Endothelial cell of umbilical vein (primary cell): ENCODE measurements around the gene KIF23. TPM values are rescaled to one million over a fixed set of nuclear protein-coding genes. Genes with fewer than 3 reads are reported as not detected.

Source experiments
- BruUV-seq: library from RNA; stranded (reverse); fragments of 400-500 nt; replicated peaks from 2 replicates; lab custom pipeline; 2021; lab: Mats Ljungman, UMichigan
- CTCF ChIA-PET: fragments of 300-600, 350-600 bp; sonication (Branson Sonifier 250); formaldehyde crosslinking; loops from one replicate; lab custom pipeline; 2021; ENCODE audit warnings: antibody characterized with exemption, inconsistent platforms; lab: Charles Lee
- POLR2A ChIA-PET: fragments of 300-600, 350-600 bp; sonication (Branson Sonifier 250); formaldehyde crosslinking; loops from one replicate; lab custom pipeline; 2021; ENCODE audit warnings: antibody characterized with exemption, inconsistent platforms; lab: Charles Lee
- DNase-seq: peaks from one replicate; pipeline ENCODE4 v3.0.0-alpha.2; 2011; ENCODE audit warnings: low read depth, low spot score
- FAIRE-seq: peaks from 2 replicates; lab custom pipeline; 2011; peaks lifted over from hg19 to GRCh38; lab: Jason Lieb, UNC
- H2AFZ ChIP-seq: 2 replicates; pipeline ENCODE4 v1.6.0; 2012; ENCODE audit warnings: low read depth, low read length, control low read depth, inconsistent platforms
- H3K27ac ChIP-seq: 2 replicates; pipeline ENCODE4 v1.5.1; 2011; ENCODE audit warnings: low read depth, mild to moderate bottlenecking, control low read depth, low read length, moderate library complexity; ENCODE audit not compliant: insufficient read depth
- H3K27me3 ChIP-seq, 2 experiments: 2 replicates each; pipeline versions ENCODE4 v1.6.0 to v1.6.1; 2011; ENCODE audit warnings: low read length in 2 of 2, mixed read lengths in 1 of 2; ENCODE audit not compliant: control insufficient read depth in 2 of 2, insufficient read depth in 2 of 2
- H3K36me3 ChIP-seq, 2 experiments: 2 replicates in 1 of 2; 3 replicates in 1 of 2; pipeline ENCODE4 v1.5.1; 2011; ENCODE audit warnings: low read length in 2 of 2, mild to moderate bottlenecking in 1 of 2, moderate library complexity in 1 of 2; ENCODE audit not compliant: control insufficient read depth in 2 of 2, insufficient read depth in 2 of 2; ENCODE audit errors: extremely low read depth in 1 of 2
- H3K4me1 ChIP-seq: 3 replicates; pipeline ENCODE4 v1.5.1; 2011; ENCODE audit warnings: mild to moderate bottlenecking, low read length; ENCODE audit not compliant: control insufficient read depth, insufficient read depth; ENCODE audit errors: extremely low read depth
- H3K4me2 ChIP-seq: 2 replicates; pipeline ENCODE4 v1.6.1; 2011; ENCODE audit warnings: low read length, control low read depth, mixed read lengths; ENCODE audit not compliant: insufficient read depth
- H3K4me3 ChIP-seq, 3 experiments: fragments of 200-600 bp in 1 of 3; sonication (generic), shearing (Covaris generic) in 1 of 3; replicated peaks in 1 of 3; 2 replicates each; pipeline ENCODE4 v1.5.1; 2011 to 2016; ENCODE audit warnings: control low read depth in 3 of 3, low read length in 3 of 3, mild to moderate bottlenecking in 2 of 3, inconsistent platforms in 1 of 3, low read depth in 1 of 3, moderate library complexity in 1 of 3; ENCODE audit not compliant: insufficient read depth in 1 of 3
- H3K79me2 ChIP-seq: 2 replicates; pipeline ENCODE4 v1.6.0; 2012; ENCODE audit warnings: low read length, inconsistent platforms; ENCODE audit not compliant: control insufficient read depth, insufficient read depth
- H3K9ac ChIP-seq: replicated peaks from 2 replicates; pipeline ENCODE3; 2011; ENCODE audit warnings: low read length, control low read depth; ENCODE audit not compliant: insufficient read depth; ENCODE audit errors: extremely low read depth
- H3K9me1 ChIP-seq: replicated peaks from 3 replicates; pipeline ENCODE4 v1.6.0; 2011; ENCODE audit warnings: mild to moderate bottlenecking, low read length; ENCODE audit not compliant: control insufficient read depth, insufficient read depth; ENCODE audit errors: extremely low read depth
- H3K9me3 ChIP-seq: replicated peaks from 2 replicates; pipeline ENCODE4 v1.5.1; 2012; ENCODE audit warnings: low read length, inconsistent platforms; ENCODE audit not compliant: control insufficient read depth, insufficient read depth
- H4K20me1 ChIP-seq: replicated peaks from 2 replicates; pipeline ENCODE3; 2011; ENCODE audit warnings: mild to moderate bottlenecking, low read length; ENCODE audit not compliant: control insufficient read depth, insufficient read depth; ENCODE audit errors: extremely low read depth
- CTCF ChIP-seq, 2 donors: IDR thresholded peaks; 1 replicate in 1 of 2; 2 replicates in 1 of 2; pipeline ENCODE4 v1.5.1; 2011; ENCODE audit warnings: low read length in 2 of 2, mild to moderate bottlenecking in 2 of 2, moderate library complexity in 2 of 2, control low read depth in 1 of 2, inconsistent platforms in 1 of 2, low read depth in 1 of 2; ENCODE audit not compliant: insufficient read depth in 1 of 2; ENCODE audit errors: extremely low read depth in 1 of 2
- EZH2 ChIP-seq: IDR thresholded peaks from 2 replicates; pipeline ENCODE4 v1.6.1; 2012; ENCODE audit warnings: borderline replicate concordance, low read depth, mild to moderate bottlenecking, moderate library complexity, low read length, inconsistent platforms; ENCODE audit not compliant: severe bottlenecking
- FOS ChIP-seq: IDR thresholded peaks from 2 replicates; pipeline ENCODE4 v1.6.1; 2011; ENCODE audit warnings: mild to moderate bottlenecking, low read length, moderate library complexity, borderline replicate concordance; ENCODE audit not compliant: insufficient read depth
- GATA2 ChIP-seq: IDR thresholded peaks from 2 replicates; pipeline ENCODE4 v1.7.0; 2011; ENCODE audit warnings: low read depth, mild to moderate bottlenecking, moderate library complexity, mixed read lengths, low read length; ENCODE audit not compliant: insufficient read length, insufficient read depth
- MAX ChIP-seq: IDR thresholded peaks from 2 replicates; pipeline ENCODE4 v1.6.1; 2011; ENCODE audit not compliant: insufficient read depth, insufficient read length
- POLR2A ChIP-seq: IDR thresholded peaks from 2 replicates; pipeline ENCODE4 v1.6.1; 2012; ENCODE audit warnings: low read depth, mild to moderate bottlenecking, control low read depth, low read length
- POLR2AphosphoS5 ChIP-seq: IDR thresholded peaks from 2 replicates; pipeline ENCODE4 v1.6.1; 2012; ENCODE audit warnings: low read depth, mild to moderate bottlenecking, control low read depth, low read length, moderate library complexity; ENCODE audit not compliant: insufficient read depth
- dilution Hi-C: fragments of 300-500 bp; cut with MboI; formaldehyde crosslinking; loops from one replicate; pipeline ENCODE4 v1.15.0; 2019; ENCODE audit warnings: low sequenced_read_pairs; ENCODE audit not compliant: extremely low pct_ligation_motif_present
- intact Hi-C: fragments of 100-400 bp; cut with micrococcal nuclease; formaldehyde crosslinking; loops from one replicate; pipeline ENCODE4 v1.10.0; 2022
- polyA plus RNA-seq, 4 experiments: library from polyadenylated mRNA; depleted of rRNA in 3 of 4; stranded (reverse) in 3 of 4; unstranded in 1 of 4; fragments of >200 nt; gene quantifications; 2 replicates each; pipeline versions ENCODE4 v1.2.1 to v1.2.3, GENCODE V29; 2011 to 2012; ENCODE audit warnings: missing spikeins in 1 of 4
- total RNA-seq: library from RNA; stranded (reverse); gene quantifications from 2 replicates; pipeline ENCODE4 v1.2.3, GENCODE V29; 2021

Gene KIF23
- total and polyA plus RNA-seq, 2 donors (not counting 3 experiments of a cell fraction or from before 2014, with no cell fraction given) = 25.4 to 64.7 TPM

- no peaks in the 10 kb centered on the region for H3K9me1 ChIP-seq
- dilution Hi-C loops (no loop called here), intact Hi-C loops (no loop called here)
- no peak overlapping the region for H3K27ac ChIP-seq
- BruUV-seq = no TSS peak
- no peaks in the 10 kb centered on the region for H4K20me1 ChIP-seq
- FAIRE-seq (no peak), DNase-seq (no peak)
- ChIA-PET CTCF (interaction anchor here (1.1 to 1.3 kb wide), 3 partner anchors 9 to 22 kb away, joined by 3 to 4 read pairs (median 3); no protein-coding TSS in a partner anchor), POLR2A (no interaction called here)
- H3K4me3 ChIP-seq = no peak overlapping the region
- no peaks in the 10 kb centered on the region for H3K4me1 ChIP-seq
- no peaks in the 10 kb centered on the region for H3K79me2 ChIP-seq
- TF ChIP-seq GATA2 (no peak), FOS (no peak), POLR2AphosphoS5 (no peak), MAX (no peak), EZH2 (no peak)
- no peak overlapping the region for H3K4me2 ChIP-seq
- H3K36me3 ChIP-seq = no peaks in the 10 kb centered on the region
- H2AFZ ChIP-seq = no peak overlapping the region
- no peaks in the 10 kb centered on the region for H3K9me3 ChIP-seq
- H3K27me3 ChIP-seq = peaks cover 0 to 3% of the 10 kb centered on the region in 2 experiments
- H3K9ac ChIP-seq = no peak overlapping the region
Observed at GRCh38 chr15:69484837-69485236, 70.7 kb downstream of the KIF23 start.

- Histone ChIP-seq H3K36me3 (no peaks in the 10 kb centered on the region), H3K4me2 (no peak overlapping the region), H3K27me3 (peaks cover 0 to 4% of the 10 kb centered on the region in 2 experiments), H3K4me1 (no peaks in the 10 kb centered on the region), H3K79me2 (no peaks in the 10 kb centered on the region), H3K27ac (no peak overlapping the region), H4K20me1 (no peaks in the 10 kb centered on the region), H3K9me3 (no peaks in the 10 kb centered on the region), H3K9ac (no peak overlapping the region), H3K4me3 (no peak overlapping the region), H2AFZ (no peak overlapping the region), H3K9me1 (no peaks in the 10 kb centered on the region)
- TF ChIP-seq POLR2A = no peak
- TF ChIP-seq CTCF (IDR thresholded peaks at IDR 0.05; ENCODE audit: extremely low read depth in 1 of 2, insufficient read depth in 1 of 2, low read depth in 1 of 2, low read length in 2 of 2) = no peak
- DNase-seq (no peak), FAIRE-seq (no peak)
- ChIA-PET POLR2A (no interaction called here), CTCF (interaction anchor here (1.0 to 1.9 kb wide), 2 partner anchors 9 to 17 kb away, joined by 3 to 13 read pairs; no protein-coding TSS in a partner anchor)
- intact Hi-C loops = no loop called here
- BruUV-seq = no TSS peak
- dilution Hi-C loops = no loop called here
Observed at GRCh38 chr15:69486481-69487110, 72.4 kb downstream of the KIF23 start.
